Cortex of kidney (tissue), 1 donor: ENCODE data around the gene SYN1.

Experiments used
- DNase-seq: peaks from one replicate; lab custom pipeline; 2025; lab: John Stamatoyannopoulos, UW

Gene SYN1

GRCh38 chrX:47595716-47596251, 23.9 kb downstream of the SYN1 start:
- DNase-seq: no peak

DNA sequence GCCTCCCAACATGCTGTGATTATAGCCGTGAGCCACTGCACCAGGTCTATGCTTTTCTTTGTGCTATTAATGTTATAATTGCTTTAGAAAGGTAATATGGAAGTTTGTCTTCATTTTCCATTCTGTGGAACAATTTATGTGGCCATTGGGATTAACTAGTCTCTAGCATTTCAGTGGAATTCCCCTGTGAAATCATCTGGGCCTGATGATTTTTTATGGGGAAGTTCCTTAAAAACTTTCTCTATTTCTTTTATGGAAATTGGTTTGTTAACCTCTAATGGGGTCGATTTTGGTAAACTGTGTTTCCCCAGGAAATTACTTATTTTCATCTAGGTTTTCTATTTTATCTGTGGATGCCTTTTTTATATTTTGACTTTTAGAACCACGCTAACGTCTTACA, 26.1 kb downstream of the SYN1 start:
- no peak for DNase-seq

DNA sequence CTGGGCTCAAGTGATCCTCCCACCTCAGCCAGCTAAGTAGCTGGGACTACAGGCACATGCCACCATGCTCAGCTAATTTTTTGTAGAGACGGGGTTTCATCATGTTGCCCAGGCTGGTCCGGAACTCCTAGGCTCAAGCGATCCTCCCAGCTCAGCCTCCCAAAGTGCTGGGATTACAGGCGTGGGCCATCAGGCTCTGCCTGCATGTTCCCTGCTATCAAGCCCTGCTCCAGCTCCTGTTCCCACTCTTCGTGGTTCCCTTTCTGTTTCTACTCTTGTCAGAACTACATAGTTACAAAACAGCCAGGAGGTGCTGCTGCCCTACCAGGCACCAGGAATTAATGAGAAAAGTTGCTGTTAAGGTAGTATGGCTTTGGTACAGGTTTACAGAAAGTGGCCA, 28.7 kb downstream of the SYN1 start:
- DNase-seq: no peak

GRCh38 chrX:47587906-47588735, 31.5 kb downstream of the SYN1 start:
- no peak for DNase-seq

- DNase-seq: no peak
These were observed 32.4 kb downstream of the SYN1 start for GRCh38 chrX:47587091-47587891.

DNA sequence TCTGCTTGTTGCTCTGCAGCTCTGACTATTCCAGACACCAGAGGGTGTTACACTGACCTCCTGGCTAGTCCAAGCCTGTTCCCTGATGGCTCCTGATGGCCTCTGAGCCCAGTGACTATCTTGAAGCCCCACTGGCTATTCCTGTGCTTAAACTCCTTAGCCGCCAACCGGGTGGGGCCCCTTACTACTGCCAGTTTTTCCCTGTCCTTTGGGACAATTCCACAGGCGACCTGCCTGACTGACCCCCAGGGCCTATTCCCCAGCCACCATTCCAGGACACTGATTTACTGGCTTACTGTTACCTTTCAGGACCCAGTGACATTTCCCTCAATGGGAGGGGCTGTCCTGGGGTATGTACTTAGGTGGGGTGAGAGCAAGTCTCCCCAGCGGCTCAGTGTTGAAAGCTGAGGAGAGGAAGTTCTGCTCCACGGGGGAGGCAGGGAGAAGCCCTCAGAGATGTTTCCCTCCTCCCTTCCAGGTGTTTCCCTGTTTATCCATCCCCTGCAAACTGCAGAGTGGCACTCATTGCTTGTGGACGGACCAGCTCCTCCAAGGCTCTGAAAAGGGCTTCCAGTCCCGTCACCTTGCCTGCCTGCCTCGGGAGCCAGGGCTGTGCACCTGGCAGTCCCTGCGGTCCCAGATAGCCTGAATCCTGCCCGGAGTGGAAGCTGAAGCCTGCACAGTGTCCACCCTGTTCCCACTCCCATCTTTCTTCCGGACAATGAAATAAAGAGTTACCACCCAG, 33.4 kb downstream of the SYN1 start:
- DNase-seq: no peak

DNA sequence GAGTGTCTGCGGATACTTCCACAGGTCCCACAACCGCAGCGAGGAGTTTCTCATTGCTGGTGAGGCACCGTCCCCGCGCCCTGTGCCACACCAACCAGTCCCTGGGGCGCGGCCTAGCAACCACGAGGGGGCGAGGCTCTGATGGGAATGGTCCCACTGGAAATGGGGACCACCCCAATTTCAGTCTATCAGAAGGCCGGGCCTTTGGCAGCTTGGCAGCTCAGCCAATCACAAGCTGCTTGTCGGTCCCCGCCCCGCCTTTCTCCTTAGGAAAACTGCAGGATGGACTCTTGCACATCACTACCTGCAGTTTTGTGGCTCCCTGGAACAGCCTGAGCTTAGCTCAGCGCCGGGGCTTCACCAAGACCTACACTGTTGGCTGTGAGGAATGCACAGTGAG, 34.4 kb downstream of the SYN1 start:
- DNase-seq: no peak

DNA sequence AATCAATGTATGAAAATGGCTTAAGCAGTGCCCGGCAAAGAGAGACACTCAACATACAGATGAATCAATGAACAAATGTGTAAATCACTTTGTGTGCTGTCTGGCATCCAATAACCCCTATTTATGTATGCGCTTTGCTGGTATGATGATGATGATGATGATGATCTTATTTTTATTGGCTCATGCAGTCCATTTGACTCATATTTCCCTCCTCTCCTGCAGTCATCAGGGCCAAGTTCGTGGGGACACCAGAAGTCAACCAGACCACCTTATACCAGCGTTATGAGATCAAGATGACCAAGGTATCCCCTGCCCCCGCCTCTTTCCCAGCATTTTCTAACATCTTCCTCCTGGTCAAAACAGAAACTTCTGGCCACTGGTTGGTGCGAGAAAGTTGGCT, 34.9 kb downstream of the SYN1 start:
- DNase-seq: no peak

DNA sequence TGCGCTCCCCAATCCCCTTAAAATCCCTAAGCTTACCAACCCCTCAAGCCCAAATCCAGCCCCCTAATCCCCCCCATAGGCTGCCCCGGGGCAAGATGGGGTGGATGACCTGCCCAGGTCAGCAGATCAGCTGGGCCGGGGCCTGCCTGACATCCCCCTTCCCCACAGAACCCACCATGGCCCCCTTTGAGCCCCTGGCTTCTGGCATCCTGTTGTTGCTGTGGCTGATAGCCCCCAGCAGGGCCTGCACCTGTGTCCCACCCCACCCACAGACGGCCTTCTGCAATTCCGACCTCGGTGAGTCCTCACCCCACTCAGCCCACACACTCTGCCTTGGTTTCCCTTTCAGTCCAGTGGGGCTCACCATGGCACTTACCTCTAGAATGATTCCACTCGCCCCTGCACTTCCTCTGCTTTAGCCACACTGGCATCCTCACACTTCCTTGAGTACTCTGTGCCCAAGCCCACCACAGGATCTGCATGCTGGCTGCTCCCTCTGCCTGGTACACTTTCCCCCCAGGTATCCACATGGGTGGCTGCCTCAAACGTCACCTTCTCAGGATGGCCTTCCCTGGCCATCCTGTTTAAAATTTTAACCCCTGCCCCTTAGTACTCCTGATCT, 36.3 kb downstream of the SYN1 start:
- DNase-seq: no peak

DNA sequence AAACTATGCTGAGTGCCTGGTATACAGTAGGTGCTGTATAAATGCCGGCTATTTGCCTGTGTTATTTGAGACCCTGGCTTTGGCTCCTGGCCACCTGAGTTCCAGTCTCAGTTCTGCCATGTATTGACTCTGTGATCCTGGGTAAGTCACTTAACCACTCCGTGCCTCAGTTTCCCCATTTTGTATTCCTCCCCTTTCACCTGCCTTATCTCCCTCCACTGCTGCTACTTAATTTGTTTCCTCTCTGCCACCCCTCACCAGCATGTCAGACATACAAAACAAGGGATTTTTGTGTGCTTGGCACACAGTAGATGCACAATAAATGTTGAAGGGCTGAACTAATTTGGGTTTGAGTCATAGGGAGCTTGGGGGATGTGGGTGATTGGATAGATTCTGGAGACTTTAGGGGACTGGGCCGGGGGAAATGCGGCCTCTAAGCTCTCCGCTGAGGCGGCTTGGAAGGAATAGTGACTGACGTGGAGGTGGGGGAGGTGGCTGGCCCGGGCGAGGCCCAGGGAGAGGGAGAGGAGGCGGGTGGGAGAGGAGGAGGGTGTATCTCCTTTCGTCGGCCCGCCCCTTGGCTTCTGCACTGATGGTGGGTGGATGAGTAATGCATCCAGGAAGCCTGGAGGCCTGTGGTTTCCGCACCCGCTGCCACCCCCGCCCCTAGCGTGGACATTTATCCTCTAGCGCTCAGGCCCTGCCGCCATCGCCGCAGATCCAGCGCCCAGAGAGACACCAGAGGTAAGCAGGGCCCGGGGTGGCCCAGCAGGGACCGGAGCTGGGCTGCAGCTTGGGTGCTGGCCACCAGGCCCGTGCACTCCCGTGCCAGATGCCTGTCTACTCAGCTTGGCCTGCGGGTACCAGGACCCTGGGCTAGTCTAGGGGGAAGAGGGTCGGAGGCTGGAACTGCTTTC, 37.7 kb downstream of the SYN1 start, which contains the start of gene TIMP1:
Gene TIMP1 (plus strand): TSS at position 706 of the 917 bp plus-strand sequence. CDS start 980 bp downstream, outside the sequence.
- peak; percentile 3 for DNase-seq

GRCh38 chrX:47579537-47579936, 40.1 kb downstream of the SYN1 start:
- no peak for DNase-seq

DNA sequence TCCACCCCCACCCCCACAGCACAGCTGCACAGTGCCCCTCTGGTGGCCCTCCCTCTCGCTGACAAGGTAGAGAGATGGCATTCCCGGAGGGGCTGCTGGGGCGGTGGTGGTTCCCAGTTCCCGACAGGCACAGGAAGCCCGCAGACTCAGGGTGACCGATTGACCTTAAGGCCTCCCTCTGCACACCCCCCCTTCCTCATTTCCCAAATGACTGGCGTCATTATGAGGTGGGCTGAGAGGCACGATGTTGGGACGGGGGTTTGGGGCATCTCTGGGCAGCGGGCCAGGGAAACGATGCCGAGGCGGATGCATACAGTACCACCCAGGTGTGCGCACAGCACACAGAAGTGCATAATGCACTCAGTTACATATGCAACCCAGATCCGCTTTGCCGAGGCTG, 41.0 kb downstream of the SYN1 start:
- DNase-seq: no peak

DNA sequence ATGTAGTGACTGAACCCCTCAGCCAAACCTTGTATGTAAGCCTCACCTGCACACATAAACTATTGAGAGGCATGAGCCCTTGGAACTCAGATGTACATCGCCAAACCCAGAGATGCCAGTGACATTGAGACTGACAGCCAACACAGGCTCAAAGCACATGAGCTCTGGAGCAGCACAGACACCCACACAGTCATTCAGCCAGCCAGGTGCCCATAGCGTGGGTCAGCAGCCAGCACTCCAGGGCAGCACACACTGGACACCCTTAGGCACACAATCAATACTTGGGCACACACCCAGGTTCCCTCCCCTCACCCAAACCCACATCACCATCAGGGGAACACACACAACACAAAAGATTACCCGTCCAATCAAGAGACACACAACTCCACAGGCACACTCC, 41.8 kb downstream of the SYN1 start:
- no peak for DNase-seq

GRCh38 chrX:47577424-47577823, 42.2 kb downstream of the SYN1 start:
- no peak for DNase-seq

DNA sequence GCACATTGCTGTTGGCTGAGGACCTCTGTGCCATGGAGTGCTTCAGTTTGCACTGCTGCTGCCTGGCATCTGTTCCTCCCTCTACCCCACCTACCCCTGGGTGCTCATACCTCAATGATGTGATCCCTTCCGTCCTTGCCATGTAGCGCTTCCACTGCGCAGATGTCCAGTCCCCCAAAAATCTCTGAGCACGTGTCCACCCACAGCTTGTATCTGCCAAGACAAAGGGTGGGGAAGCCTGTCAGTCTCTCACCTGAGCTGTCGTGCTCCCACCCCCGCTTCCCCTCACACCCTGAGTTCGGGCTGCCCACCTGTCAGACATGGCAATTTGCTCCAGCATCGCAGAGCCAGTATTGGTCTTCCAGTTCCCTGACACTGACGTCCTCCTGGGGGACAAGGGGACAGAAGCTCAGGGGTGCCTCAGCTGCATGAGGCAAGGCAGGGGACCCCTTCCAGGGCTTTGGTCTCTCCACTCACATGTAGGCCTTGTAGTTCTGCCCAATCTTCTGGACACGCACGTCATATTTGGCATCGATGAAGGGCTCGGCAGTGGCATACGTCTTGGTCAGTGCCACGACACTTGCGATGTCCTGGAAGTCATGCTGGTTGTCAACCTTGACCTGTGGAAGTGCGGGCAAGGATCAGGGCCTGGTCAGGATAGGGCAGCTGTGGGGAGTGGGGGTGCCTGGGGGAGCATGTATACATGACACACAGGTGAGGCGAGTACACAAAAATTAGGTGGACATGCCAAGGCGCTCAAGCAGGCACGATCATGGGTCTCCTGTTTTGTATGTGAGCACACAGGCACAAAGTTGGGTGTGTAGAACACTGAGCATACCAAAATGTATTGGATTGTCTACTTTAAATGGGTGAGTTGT, 43.4 kb downstream of the SYN1 start:
- no peak for DNase-seq

DNA sequence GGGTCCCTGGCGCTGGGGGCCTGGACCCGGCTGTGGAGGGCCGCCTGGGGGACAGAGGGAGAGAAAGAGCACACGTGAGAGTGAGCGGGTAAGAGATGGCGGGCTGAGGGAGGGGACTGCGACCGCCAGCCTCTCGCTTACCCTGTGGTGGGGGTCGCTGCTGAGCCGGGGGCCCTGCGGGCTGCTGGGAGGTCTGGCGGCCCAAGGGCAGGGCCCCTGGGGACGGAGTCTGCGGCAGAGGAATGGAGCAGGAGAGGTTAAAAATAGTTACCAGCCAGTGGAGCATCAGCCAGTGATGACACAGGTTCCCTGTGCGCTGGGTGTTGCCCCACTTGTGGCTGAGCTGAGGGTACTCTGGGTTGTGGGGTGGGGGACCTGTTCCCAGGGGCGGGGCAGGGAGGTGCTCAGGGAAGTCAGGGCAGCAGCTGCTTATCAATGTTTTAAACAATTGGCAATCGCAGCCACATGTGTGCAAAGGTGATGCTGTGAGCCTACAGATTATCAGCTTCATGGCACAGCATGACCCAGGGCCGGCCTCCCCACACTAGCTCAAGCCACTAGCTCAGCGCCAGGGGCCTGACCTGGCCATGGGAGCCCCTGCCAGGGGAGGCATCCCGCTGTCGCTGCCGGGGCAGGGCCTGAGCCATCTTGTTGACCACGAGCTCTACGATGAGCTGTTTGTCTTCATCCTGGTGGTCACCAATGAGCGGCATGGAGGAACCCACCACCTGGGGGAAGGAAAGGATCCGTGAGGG, 44.9 kb downstream of the SYN1 start:
- no peak for DNase-seq

GRCh38 chrX:47574076-47574546, 45.5 kb downstream of the SYN1 start:
- no peak for DNase-seq

DNA sequence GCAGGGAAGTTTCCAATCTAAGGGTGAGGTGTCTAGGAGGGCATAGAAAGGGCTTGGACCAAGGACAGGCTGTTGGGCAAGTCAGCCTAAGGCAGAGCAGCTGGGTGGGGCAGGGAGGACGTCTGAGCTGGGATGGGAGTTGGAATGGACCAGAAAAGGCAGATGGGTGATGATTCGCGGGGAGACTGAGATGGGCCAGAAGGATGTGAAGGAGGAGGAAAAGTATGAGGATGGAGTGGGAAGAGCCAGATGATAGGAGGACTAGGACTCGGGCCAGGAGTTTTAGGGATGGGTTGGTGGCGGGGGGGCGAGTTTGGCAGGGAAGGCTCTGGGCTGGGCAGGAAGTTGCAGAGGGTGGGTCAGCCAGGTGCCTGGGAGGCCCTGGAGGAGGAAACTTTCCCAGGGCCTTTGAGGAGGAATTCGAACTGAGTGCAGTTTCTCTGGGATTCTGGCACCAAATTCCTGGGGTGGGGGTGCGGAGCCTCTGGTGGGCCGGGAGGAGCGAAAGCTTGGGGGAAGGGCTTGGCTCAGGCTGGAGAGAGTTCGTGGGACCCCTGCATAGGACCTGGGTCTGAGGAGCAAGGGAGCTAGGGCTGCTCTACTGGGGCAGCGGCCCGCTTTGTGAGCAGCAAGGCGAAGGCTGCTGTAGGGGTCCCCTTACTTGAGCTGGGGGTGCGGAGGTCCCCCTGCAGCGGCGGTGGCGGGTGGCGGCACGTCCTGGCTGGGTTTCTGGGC, 46.1 kb downstream of the SYN1 start:
- DNase-seq: no peak
